ENCODE results near the gene TEKT2.

DNA sequence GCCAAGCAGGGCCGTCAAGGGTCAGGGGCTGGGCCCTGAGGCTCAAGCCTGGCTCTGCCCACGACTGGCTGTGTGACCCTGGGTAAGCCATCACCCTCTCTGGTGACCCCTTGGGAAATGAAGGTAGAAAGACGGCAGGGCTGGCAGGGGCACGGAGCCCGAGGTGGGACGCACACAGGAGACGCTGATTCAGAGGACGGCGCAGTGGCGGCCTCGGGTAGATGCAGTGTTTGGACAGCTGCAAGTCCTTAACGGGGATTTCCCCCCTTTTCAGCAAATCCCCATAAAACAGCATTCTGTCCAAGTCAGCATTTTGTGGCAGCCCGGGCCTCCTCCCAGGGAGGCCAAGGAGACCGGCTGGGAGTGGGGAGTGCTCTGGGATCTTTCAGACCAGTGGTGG, 24.4 kb downstream of the TEKT2 start:
- TF ChIP-seq, protein P1, sequence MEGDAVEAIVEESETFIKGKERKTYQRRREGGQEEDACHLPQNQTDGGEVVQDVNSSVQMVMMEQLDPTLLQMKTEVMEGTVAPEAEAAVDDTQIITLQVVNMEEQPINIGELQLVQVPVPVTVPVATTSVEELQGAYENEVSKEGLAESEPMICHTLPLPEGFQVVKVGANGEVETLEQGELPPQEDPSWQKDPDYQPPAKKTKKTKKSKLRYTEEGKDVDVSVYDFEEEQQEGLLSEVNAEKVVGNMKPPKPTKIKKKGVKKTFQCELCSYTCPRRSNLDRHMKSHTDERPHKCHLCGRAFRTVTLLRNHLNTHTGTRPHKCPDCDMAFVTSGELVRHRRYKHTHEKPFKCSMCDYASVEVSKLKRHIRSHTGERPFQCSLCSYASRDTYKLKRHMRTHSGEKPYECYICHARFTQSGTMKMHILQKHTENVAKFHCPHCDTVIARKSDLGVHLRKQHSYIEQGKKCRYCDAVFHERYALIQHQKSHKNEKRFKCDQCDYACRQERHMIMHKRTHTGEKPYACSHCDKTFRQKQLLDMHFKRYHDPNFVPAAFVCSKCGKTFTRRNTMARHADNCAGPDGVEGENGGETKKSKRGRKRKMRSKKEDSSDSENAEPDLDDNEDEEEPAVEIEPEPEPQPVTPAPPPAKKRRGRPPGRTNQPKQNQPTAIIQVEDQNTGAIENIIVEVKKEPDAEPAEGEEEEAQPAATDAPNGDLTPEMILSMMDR (IDR thresholded peaks at IDR 0.05), result no peak
- no peak for TF ChIP-seq POLR2A (IDR thresholded peaks at IDR 0.05)
